Measurements from ENCODE around the gene THSD7B. TPM values are rescaled to one million over a fixed set of nuclear protein-coding genes. Genes with fewer than 3 reads are reported as not detected.

Gene THSD7B
- total RNA-seq, 1 experiment from 2014 or later, result under 0.01 TPM

GRCh38 chr2:137535897-137536296 is 770.6 kb downstream of the THSD7B start:
- no peaks in the 10 kb centered on the region for H3K36me3 ChIP-seq (ENCODE audit: low read depth, low read length)
- CTCF ChIA-PET, result no interaction called here
- H3K9me3 ChIP-seq (ENCODE audit: low read length), result no peaks in the 10 kb centered on the region
- peaks cover 12% of the 10 kb centered on the region for H3K27me3 ChIP-seq (ENCODE audit: low read length)
- POLR2A ChIA-PET (ENCODE audit: unreplicated experiment), result no interaction called here
- no peaks in the 10 kb centered on the region for H4K20me1 ChIP-seq (ENCODE audit: low read length)
- no peak overlapping the region for H3K4me3 ChIP-seq (ENCODE audit: low read length)
- BruUV-seq (replicated peaks), result no TSS peak
- H3K9me2 ChIP-seq (replicated peaks; ENCODE audit: low read length), result no peaks in the 10 kb centered on the region
- DNase-seq (no peak), ATAC-seq (no peak)
- no peak overlapping the region for H3K27ac ChIP-seq (ENCODE audit: low read length)
- H3K9ac ChIP-seq (ENCODE audit: low read length), result no peak overlapping the region
- intact Hi-C loops (cut with micrococcal nuclease), result no loop called here
- H2AFZ ChIP-seq (ENCODE audit: low read length), result no peak overlapping the region
- no peaks in the 10 kb centered on the region for H3K4me1 ChIP-seq (ENCODE audit: insufficient read depth, low read length)
- no peak overlapping the region for H3K4me2 ChIP-seq (ENCODE audit: low read length)
- H3K79me2 ChIP-seq (ENCODE audit: low read length), result no peaks in the 10 kb centered on the region
- no peaks in the 10 kb centered on the region for H3F3A ChIP-seq (ENCODE audit: low read length, unreplicated experiment)
- TF ChIP-seq EZH2 (IDR thresholded peaks at IDR 0.05; ENCODE audit: low read length, unreplicated experiment) (no peak), EZH2phosphoT487 (IDR thresholded peaks at IDR 0.05; ENCODE audit: borderline replicate concordance, low read length) (no peak), CTCF (conservative IDR thresholded peaks at IDR 0.05; ENCODE audit: low read depth, low read length) (no peak)

- Histone ChIP-seq H3K79me2 (ENCODE audit: low read length) (no peaks in the 10 kb centered on the region), H2AFZ (ENCODE audit: low read length) (no peak overlapping the region), H3K4me1 (ENCODE audit: insufficient read depth, low read length) (no peaks in the 10 kb centered on the region), H3K9me2 (replicated peaks; ENCODE audit: low read length) (no peaks in the 10 kb centered on the region), H3K4me3 (ENCODE audit: low read length) (no peak overlapping the region), H3K27me3 (ENCODE audit: low read length) (peaks cover 18% of the 10 kb centered on the region), H3K9ac (ENCODE audit: low read length) (no peak overlapping the region), H3K27ac (ENCODE audit: low read length) (no peak overlapping the region), H3K36me3 (ENCODE audit: low read depth, low read length) (no peaks in the 10 kb centered on the region), H3F3A (ENCODE audit: low read length, unreplicated experiment) (no peaks in the 10 kb centered on the region), H4K20me1 (ENCODE audit: low read length) (no peaks in the 10 kb centered on the region), H3K4me2 (ENCODE audit: low read length) (no peak overlapping the region), H3K9me3 (ENCODE audit: low read length) (no peaks in the 10 kb centered on the region)
- POLR2A ChIA-PET (ENCODE audit: unreplicated experiment), result no interaction called here
- DNase-seq (no peak), ATAC-seq (no peak)
- CTCF ChIA-PET, result no interaction called here
- TF ChIP-seq EZH2 (IDR thresholded peaks at IDR 0.05; ENCODE audit: low read length, unreplicated experiment) (no peak), EZH2phosphoT487 (IDR thresholded peaks at IDR 0.05; ENCODE audit: borderline replicate concordance, low read length) (no peak), CTCF (conservative IDR thresholded peaks at IDR 0.05; ENCODE audit: low read depth, low read length) (no peak)
- no TSS peak for BruUV-seq (replicated peaks)
- intact Hi-C loops (cut with micrococcal nuclease), result no loop called here
Measured at GRCh38 chr2:137539336-137539735, 774.0 kb downstream of the THSD7B start.

GRCh38 chr2:137547842-137548241 is 782.5 kb downstream of the THSD7B start:
- Histone ChIP-seq H3K4me1 (ENCODE audit: insufficient read depth, low read length) (no peaks in the 10 kb centered on the region), H4K20me1 (ENCODE audit: low read length) (no peaks in the 10 kb centered on the region), H3K9me2 (replicated peaks; ENCODE audit: low read length) (no peaks in the 10 kb centered on the region), H3K9me3 (ENCODE audit: low read length) (no peaks in the 10 kb centered on the region), H3K9ac (ENCODE audit: low read length) (no peak overlapping the region), H3K36me3 (ENCODE audit: low read depth, low read length) (no peaks in the 10 kb centered on the region), H3K27me3 (ENCODE audit: low read length) (peaks cover 46% of the 10 kb centered on the region), H3F3A (ENCODE audit: low read length, unreplicated experiment) (no peaks in the 10 kb centered on the region), H2AFZ (ENCODE audit: low read length) (no peak overlapping the region), H3K79me2 (ENCODE audit: low read length) (no peaks in the 10 kb centered on the region), H3K27ac (ENCODE audit: low read length) (no peak overlapping the region), H3K4me3 (ENCODE audit: low read length) (no peak overlapping the region), H3K4me2 (ENCODE audit: low read length) (no peak overlapping the region)
- intact Hi-C loops (cut with micrococcal nuclease), result no loop called here
- CTCF ChIA-PET, result no interaction called here
- no peak for ATAC-seq
- BruUV-seq (replicated peaks), result no TSS peak
- no peak for TF ChIP-seq EZH2phosphoT487 (IDR thresholded peaks at IDR 0.05; ENCODE audit: borderline replicate concordance, low read length)
- no peak for TF ChIP-seq CTCF (conservative IDR thresholded peaks at IDR 0.05; ENCODE audit: low read depth, low read length)
- no peak for TF ChIP-seq EZH2 (IDR thresholded peaks at IDR 0.05; ENCODE audit: low read length, unreplicated experiment)
- POLR2A ChIA-PET (ENCODE audit: unreplicated experiment), result no interaction called here
- DNase-seq, result no peak

Data from PC-3 (cell line).